ENCODE data around the gene EVPL.

EVPL gene

GRCh38 chr17:76036497-76037261, 9.6 kb upstream of the EVPL start:
- H3K9ac ChIP-seq (ENCODE audit: low read depth, low read length, poor library complexity, severe bottlenecking), result no peak overlapping the region
- H3K4me2 ChIP-seq (ENCODE audit: low read depth, low read length, poor library complexity, severe bottlenecking), result no peak overlapping the region
- no peaks in the 10 kb centered on the region for H3K27me3 ChIP-seq (ENCODE audit: insufficient read depth, low read length, poor library complexity, severe bottlenecking)
- H2AFZ ChIP-seq (ENCODE audit: low read length), result no peak overlapping the region
- no peaks in the 10 kb centered on the region for H4K20me1 ChIP-seq (ENCODE audit: insufficient read depth, low read length, poor library complexity, severe bottlenecking)
- H3F3A ChIP-seq (ENCODE audit: low read depth), result no peaks in the 10 kb centered on the region
- no peak overlapping the region for H3K4me3 ChIP-seq (ENCODE audit: low read length, poor library complexity, severe bottlenecking)
- H3K4me1 ChIP-seq (ENCODE audit: insufficient read depth, low read length, poor library complexity, severe bottlenecking), result peaks cover 18% of the 10 kb centered on the region
- H3K36me3 ChIP-seq (ENCODE audit: insufficient read depth, low read length), result peaks cover 38% of the 10 kb centered on the region; the same call in 1 of the 2 replicates
- H3K9me2 ChIP-seq (replicated peaks; ENCODE audit: low read depth, low read length), result no peaks in the 10 kb centered on the region
- H3K79me2 ChIP-seq (ENCODE audit: insufficient read depth, low read length), result no peaks in the 10 kb centered on the region
- no peaks in the 10 kb centered on the region for H3K9me3 ChIP-seq (ENCODE audit: insufficient read depth, low read depth, low read length)
- no peak for TF ChIP-seq EZH2phosphoT487 (IDR thresholded peaks at IDR 0.05; ENCODE audit: borderline replicate concordance)
- TF ChIP-seq CTCF (conservative IDR thresholded peaks at IDR 0.05; ENCODE audit: low read length), result no peak

GRCh38 chr17:76034428-76035350, 7.6 kb upstream of the EVPL start:
- Histone ChIP-seq H3K4me1 (ENCODE audit: insufficient read depth, low read length, poor library complexity, severe bottlenecking) (peaks cover 28% of the 10 kb centered on the region), H3K4me3 (ENCODE audit: low read length, poor library complexity, severe bottlenecking) (no peak overlapping the region), H3K4me2 (ENCODE audit: low read depth, low read length, poor library complexity, severe bottlenecking) (no peak overlapping the region), H3K27me3 (ENCODE audit: insufficient read depth, low read length, poor library complexity, severe bottlenecking) (no peaks in the 10 kb centered on the region), H3K36me3 (ENCODE audit: insufficient read depth, low read length) (peaks cover 19% of the 10 kb centered on the region; the same call in 1 of the 2 replicates), H4K20me1 (ENCODE audit: insufficient read depth, low read length, poor library complexity, severe bottlenecking) (no peaks in the 10 kb centered on the region), H3K9me3 (ENCODE audit: insufficient read depth, low read depth, low read length) (no peaks in the 10 kb centered on the region), H3F3A (ENCODE audit: low read depth) (peaks cover 3% of the 10 kb centered on the region; the same call in 1 of the 2 replicates), H2AFZ (ENCODE audit: low read length) (no peak overlapping the region), H3K79me2 (ENCODE audit: insufficient read depth, low read length) (no peaks in the 10 kb centered on the region), H3K9ac (ENCODE audit: low read depth, low read length, poor library complexity, severe bottlenecking) (no peak overlapping the region), H3K9me2 (replicated peaks; ENCODE audit: low read depth, low read length) (no peaks in the 10 kb centered on the region)
- no peak for TF ChIP-seq EZH2phosphoT487 (IDR thresholded peaks at IDR 0.05; ENCODE audit: borderline replicate concordance)
- no peak for TF ChIP-seq CTCF (conservative IDR thresholded peaks at IDR 0.05; ENCODE audit: low read length)

- H3K4me1 ChIP-seq (ENCODE audit: insufficient read depth, low read length, poor library complexity, severe bottlenecking), result peaks cover 41% of the 10 kb centered on the region
- no peaks in the 10 kb centered on the region for H3K9me3 ChIP-seq (ENCODE audit: insufficient read depth, low read depth, low read length)
- H3K27me3 ChIP-seq (ENCODE audit: insufficient read depth, low read length, poor library complexity, severe bottlenecking), result no peaks in the 10 kb centered on the region
- no peaks in the 10 kb centered on the region for H3K79me2 ChIP-seq (ENCODE audit: insufficient read depth, low read length)
- H3K4me2 ChIP-seq (ENCODE audit: low read depth, low read length, poor library complexity, severe bottlenecking), result no peak overlapping the region
- H2AFZ ChIP-seq (ENCODE audit: low read length), result no peak overlapping the region
- H3K4me3 ChIP-seq (ENCODE audit: low read length, poor library complexity, severe bottlenecking), result no peak overlapping the region
- peaks cover 4% of the 10 kb centered on the region; the same call in 1 of the 2 replicates for H3K36me3 ChIP-seq (ENCODE audit: insufficient read depth, low read length)
- peaks cover 5% of the 10 kb centered on the region; the same call in 1 of the 2 replicates for H3F3A ChIP-seq (ENCODE audit: low read depth)
- H3K9me2 ChIP-seq (replicated peaks; ENCODE audit: low read depth, low read length), result no peaks in the 10 kb centered on the region
- TF ChIP-seq EZH2phosphoT487 (IDR thresholded peaks at IDR 0.05; ENCODE audit: borderline replicate concordance), result no peak
- TF ChIP-seq CTCF (conservative IDR thresholded peaks at IDR 0.05; ENCODE audit: low read length), result no peak
- H3K9ac ChIP-seq (ENCODE audit: low read depth, low read length, poor library complexity, severe bottlenecking), result no peak overlapping the region
- no peaks in the 10 kb centered on the region for H4K20me1 ChIP-seq (ENCODE audit: insufficient read depth, low read length, poor library complexity, severe bottlenecking)
Observed at GRCh38 chr17:76033139-76033538, 6.0 kb upstream of the EVPL start.
